PFSK-1 (cell line): ENCODE data around the gene TMEM97.

Source experiments
- SIN3A ChIP-seq: IDR thresholded peaks from 2 replicates; pipeline ENCODE4 v1.6.1; 2012; ENCODE audit warnings: mild to moderate bottlenecking, low read length, moderate library complexity, borderline replicate concordance; ENCODE audit not compliant: insufficient read depth
- TAF1 ChIP-seq: IDR thresholded peaks from 2 replicates; pipeline ENCODE4 v1.6.1; 2012; ENCODE audit warnings: low read length, control low read depth, borderline replicate concordance; ENCODE audit not compliant: insufficient read depth

DNA sequence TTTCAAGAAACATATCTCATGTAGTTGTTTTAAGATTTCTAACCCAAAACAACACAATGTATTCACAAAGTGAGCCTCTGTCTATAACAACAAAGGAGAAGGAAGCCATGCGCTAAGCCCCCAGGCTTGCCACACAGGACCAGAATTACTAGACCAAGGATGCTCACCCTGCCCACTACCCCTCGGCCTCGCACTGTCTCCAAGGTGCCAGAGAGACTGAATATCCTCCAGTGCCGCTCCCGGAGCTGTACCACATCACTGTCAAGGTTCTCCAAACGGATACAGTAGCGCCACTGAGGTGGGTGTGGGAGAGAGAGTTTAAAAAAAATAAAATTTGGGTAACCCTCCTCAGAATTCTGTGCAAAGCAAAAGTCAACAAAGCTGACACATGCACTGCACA is 31.3 kb downstream of the TMEM97 start:
- TF ChIP-seq SIN3A (no peak), TAF1 (no peak)
